Natural killer cell (primary cell): Measurements from ENCODE around the gene COL25A1. TPM values are rescaled to one million over a fixed set of nuclear protein-coding genes. Genes with fewer than 3 reads are reported as not detected.

ENCODE experiments used
- ATAC-seq, 3 donors: fragments of 150-1000 bp in 2 of 3; fragments of 200-7000 bp in 1 of 3; cut with Tn5 transposase; 1 replicate in 1 of 3; 2 replicates in 2 of 3; pipeline ENCODE4 v1.10.0; 2021; ENCODE audit warnings: mild to moderate bottlenecking in 2 of 3, moderate library complexity in 2 of 3
- DNase-seq, 2 donors: peaks; one replicate each; pipeline versions ENCODE4 v3.0.0 to v3.0.0-alpha.2; 2013 to 2021; ENCODE audit warnings: mixed read lengths in 1 of 2
- H3K27ac ChIP-seq: one replicate; pipeline ENCODE4 v1.5.1; 2013; ENCODE audit warnings: mild to moderate bottlenecking, low read length
- H3K27me3 ChIP-seq: one replicate; pipeline ENCODE4 v1.6.1; 2013; ENCODE audit warnings: low read length; ENCODE audit not compliant: control insufficient read depth, insufficient read depth
- H3K36me3 ChIP-seq: one replicate; pipeline ENCODE4 v1.6.1; 2013; ENCODE audit warnings: low read length; ENCODE audit not compliant: control insufficient read depth, insufficient read depth
- H3K4me1 ChIP-seq: one replicate; pipeline ENCODE4 v1.6.1; 2013; ENCODE audit warnings: low read length; ENCODE audit not compliant: control insufficient read depth, insufficient read depth
- H3K4me3 ChIP-seq: one replicate; pipeline ENCODE4 v1.5.1; 2013; ENCODE audit warnings: low read length
- H3K9me3 ChIP-seq: one replicate; pipeline ENCODE4 v1.6.1; 2013; ENCODE audit warnings: low read length; ENCODE audit not compliant: control insufficient read depth, insufficient read depth
- H3K27ac Mint-ChIP-seq, 2 donors: one replicate each; pipeline ENCODE4 v1.8.0; 2022; ENCODE audit warnings: mild to moderate bottlenecking in 2 of 2, mixed read lengths in 2 of 2, moderate library complexity in 1 of 2
- H3K27me3 Mint-ChIP-seq, 2 donors: one replicate each; pipeline ENCODE4 v1.8.0; 2022; ENCODE audit warnings: low read depth in 2 of 2, mixed read lengths in 2 of 2
- H3K36me3 Mint-ChIP-seq: one replicate; pipeline ENCODE4 v1.8.0; 2022; ENCODE audit warnings: mixed read lengths
- H3K4me1 Mint-ChIP-seq, 2 donors: one replicate each; pipeline ENCODE4 v1.8.0; 2022; ENCODE audit warnings: mixed read lengths in 2 of 2
- H3K4me3 Mint-ChIP-seq: one replicate; pipeline ENCODE4 v1.8.0; 2022; ENCODE audit warnings: mild to moderate bottlenecking, moderate library complexity, mixed read lengths
- H3K9me3 Mint-ChIP-seq, 2 donors: one replicate each; pipeline ENCODE4 v1.8.0; 2022; ENCODE audit warnings: mixed read lengths in 2 of 2
- WGBS: methylation state at CpG from one replicate; pipeline ENCODE4 v1.1.7; 2013; ENCODE audit warnings: missing lambda C conversion rate; ENCODE audit not compliant: insufficient coverage; 5-methylcytosine and 5-hydroxymethylcytosine counted together
- intact Hi-C: fragments of 100-400 bp; cut with micrococcal nuclease; formaldehyde crosslinking; loops from one replicate; pipeline ENCODE4 v1.14.2; 2022
- total RNA-seq, 4 donors: library from RNA; stranded (reverse); fragments of 120-200 nt in 1 of 4; gene quantifications; one replicate each; pipeline versions ENCODE4 v1.2.3 to v1.2.4, GENCODE V29; 2013 to 2022
- TF ChIP-seq, protein P1 (sequence below): fragments of 200-600 bp; IDR thresholded peaks from one replicate; pipeline ENCODE4 v1.8.0; 2022; ENCODE audit warnings: antibody characterized with exemption

The COL25A1 gene
- total RNA-seq, 3 donors from 2014 or later (not counting 1 experiment from before 2014, with no cell fraction given) = 0.08 TPM; not detected in 2

GRCh38 chr4:109233570-109233969 is 68.9 kb downstream of the COL25A1 start:
- Histone ChIP-seq H3K4me3 (no peak overlapping the region), H3K9me3 (no peaks in the 10 kb centered on the region), H3K36me3 (no peaks in the 10 kb centered on the region), H3K4me1 (no peaks in the 10 kb centered on the region), H3K27ac (no peak overlapping the region), H3K27me3 (peaks cover 2% of the 10 kb centered on the region)
- Mint-ChIP-seq H3K4me3 (no peak overlapping the region), H3K27ac (no peak overlapping the region), H3K36me3 (no peaks in the 10 kb centered on the region), H3K27me3 (peaks cover 0 to 7% of the 10 kb centered on the region in 2 donors), H3K9me3 (peaks cover 0 to 2% of the 10 kb centered on the region in 2 donors), H3K4me1 (no peaks in the 10 kb centered on the region)
- WGBS = no CpG with 5 or more reads among the region's 1 CpG
- TF ChIP-seq, protein P1, sequence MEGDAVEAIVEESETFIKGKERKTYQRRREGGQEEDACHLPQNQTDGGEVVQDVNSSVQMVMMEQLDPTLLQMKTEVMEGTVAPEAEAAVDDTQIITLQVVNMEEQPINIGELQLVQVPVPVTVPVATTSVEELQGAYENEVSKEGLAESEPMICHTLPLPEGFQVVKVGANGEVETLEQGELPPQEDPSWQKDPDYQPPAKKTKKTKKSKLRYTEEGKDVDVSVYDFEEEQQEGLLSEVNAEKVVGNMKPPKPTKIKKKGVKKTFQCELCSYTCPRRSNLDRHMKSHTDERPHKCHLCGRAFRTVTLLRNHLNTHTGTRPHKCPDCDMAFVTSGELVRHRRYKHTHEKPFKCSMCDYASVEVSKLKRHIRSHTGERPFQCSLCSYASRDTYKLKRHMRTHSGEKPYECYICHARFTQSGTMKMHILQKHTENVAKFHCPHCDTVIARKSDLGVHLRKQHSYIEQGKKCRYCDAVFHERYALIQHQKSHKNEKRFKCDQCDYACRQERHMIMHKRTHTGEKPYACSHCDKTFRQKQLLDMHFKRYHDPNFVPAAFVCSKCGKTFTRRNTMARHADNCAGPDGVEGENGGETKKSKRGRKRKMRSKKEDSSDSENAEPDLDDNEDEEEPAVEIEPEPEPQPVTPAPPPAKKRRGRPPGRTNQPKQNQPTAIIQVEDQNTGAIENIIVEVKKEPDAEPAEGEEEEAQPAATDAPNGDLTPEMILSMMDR = no peak
- ATAC-seq = no peak
- intact Hi-C loops = no loop called here
- no peak for DNase-seq

GRCh38 chr4:109232681-109233080 is 69.8 kb downstream of the COL25A1 start:
- H3K4me1 Mint-ChIP-seq = no peaks in the 10 kb centered on the region
- H3K27me3 ChIP-seq = peaks cover 2% of the 10 kb centered on the region
- peaks cover 0 to 7% of the 10 kb centered on the region in 2 donors for H3K27me3 Mint-ChIP-seq
- ATAC-seq = no peak
- DNase-seq = no peak
- TF ChIP-seq, protein P1 = no peak
- 89% methylated on average over 1 of the region's 1 CpG for WGBS
- no peaks in the 10 kb centered on the region for H3K36me3 ChIP-seq
- H3K9me3 Mint-ChIP-seq = peaks cover 0 to 2% of the 10 kb centered on the region in 2 donors
- no peak overlapping the region for H3K27ac Mint-ChIP-seq
- no peaks in the 10 kb centered on the region for H3K9me3 ChIP-seq
- no peaks in the 10 kb centered on the region for H3K36me3 Mint-ChIP-seq
- H3K4me1 ChIP-seq = no peaks in the 10 kb centered on the region
- intact Hi-C loops = no loop called here
- no peak overlapping the region for H3K27ac ChIP-seq
- H3K4me3 Mint-ChIP-seq = no peak overlapping the region
- H3K4me3 ChIP-seq = no peak overlapping the region

DNA sequence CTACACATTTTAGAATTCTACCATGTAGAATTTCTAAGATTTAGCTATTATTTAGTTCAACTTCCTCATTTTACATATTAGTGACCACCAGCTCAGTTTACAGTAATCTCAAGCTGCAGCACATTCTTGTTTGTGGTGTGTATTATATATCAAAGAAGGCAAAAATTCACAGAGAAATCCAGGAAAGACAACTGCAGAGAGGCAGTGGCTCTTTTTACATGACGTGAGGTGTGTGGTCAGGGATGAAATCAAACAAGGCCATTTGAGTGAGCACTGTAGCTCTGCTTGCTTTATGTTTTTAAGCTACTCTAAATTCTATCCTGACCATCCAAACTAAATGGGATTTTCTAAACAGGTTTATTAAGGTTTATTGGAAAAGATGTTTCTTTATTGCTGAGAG is 71.1 kb downstream of the COL25A1 start:
- Histone ChIP-seq H3K36me3 (no peaks in the 10 kb centered on the region), H3K27me3 (peaks cover 2% of the 10 kb centered on the region), H3K4me3 (no peak overlapping the region), H3K9me3 (no peaks in the 10 kb centered on the region), H3K27ac (no peak overlapping the region), H3K4me1 (no peaks in the 10 kb centered on the region)
- no peak overlapping the region for H3K27ac Mint-ChIP-seq
- ATAC-seq (no peak), DNase-seq (no peak)
- intact Hi-C loops = no loop called here
- no peak overlapping the region for H3K4me3 Mint-ChIP-seq
- H3K27me3 Mint-ChIP-seq = peaks cover 0 to 7% of the 10 kb centered on the region in 2 donors
- WGBS = 78% methylated on average over 1 of the region's 1 CpG
- H3K4me1 Mint-ChIP-seq = no peaks in the 10 kb centered on the region
- H3K36me3 Mint-ChIP-seq = no peaks in the 10 kb centered on the region
- TF ChIP-seq, protein P1 = no peak
- peaks cover 0 to 2% of the 10 kb centered on the region in 2 donors for H3K9me3 Mint-ChIP-seq

GRCh38 chr4:109229028-109229427 is 73.4 kb downstream of the COL25A1 start:
- H3K27me3 Mint-ChIP-seq = peaks cover 0 to 7% of the 10 kb centered on the region in 2 donors
- Histone ChIP-seq H3K9me3 (no peaks in the 10 kb centered on the region), H3K4me1 (no peaks in the 10 kb centered on the region), H3K27me3 (no peaks in the 10 kb centered on the region), H3K36me3 (no peaks in the 10 kb centered on the region), H3K27ac (no peak overlapping the region), H3K4me3 (no peak overlapping the region)
- WGBS = no CpG with 5 or more reads among the region's 2 CpGs
- no peaks in the 10 kb centered on the region for H3K4me1 Mint-ChIP-seq
- TF ChIP-seq, protein P1 = no peak
- ATAC-seq = no peak
- no peak for DNase-seq
- no peak overlapping the region for H3K27ac Mint-ChIP-seq
- H3K9me3 Mint-ChIP-seq = no peaks in the 10 kb centered on the region
- no peaks in the 10 kb centered on the region for H3K36me3 Mint-ChIP-seq
- H3K4me3 Mint-ChIP-seq = no peak overlapping the region
- intact Hi-C loops = no loop called here
